Measurements from ENCODE around the gene VGLL3.

DNA sequence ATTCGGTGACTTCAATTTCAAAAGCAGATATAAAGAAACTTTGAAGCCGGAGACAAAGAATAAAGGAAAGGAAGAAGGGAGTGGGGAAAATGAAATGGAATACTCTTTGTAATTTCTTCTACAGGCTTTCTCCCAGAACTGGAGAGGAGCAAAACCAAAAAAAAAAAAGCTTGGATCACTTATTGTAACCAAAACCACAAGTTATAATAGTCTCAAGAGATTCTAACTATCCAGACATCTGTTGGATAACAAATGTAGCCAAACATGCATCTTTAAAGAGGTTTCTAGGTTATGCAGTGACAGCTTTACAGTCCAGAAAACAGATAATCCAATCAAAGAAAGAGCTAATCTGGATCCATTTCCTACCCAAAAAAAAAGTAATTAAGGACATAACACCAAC, 36.2 kb downstream of the VGLL3 start:
- TF ChIP-seq CTCF (conservative IDR thresholded peaks at IDR 0.05; ENCODE audit: low read length): no peak
- TF ChIP-seq EZH2phosphoT487 (IDR thresholded peaks at IDR 0.05; ENCODE audit: borderline replicate concordance): no peak

Data from Loucy (cell line).